Lower leg skin (tissue), 3 donors: ENCODE measurements around the gene GSTT4.
"Not testable (repeated sequence)": the region's sequence is repeated elsewhere in the genome, so short reads cannot be mapped to it uniquely, and the experiment has no call there.

Source experiments
- CTCF ChIP-seq, 3 donors: fragments of 450-650 bp; IDR thresholded peaks; one replicate each; pipeline ENCODE4 v1.5.1; 2016; ENCODE audit warnings: antibody characterized with exemption in 3 of 3, mild to moderate bottlenecking in 3 of 3, moderate library complexity in 2 of 3
- POLR2A ChIP-seq, 2 donors: fragments of 450-650 bp; IDR thresholded peaks; one replicate each; pipeline ENCODE4 v1.6.1; 2016 to 2017; ENCODE audit warnings: antibody characterized with exemption in 2 of 2, mild to moderate bottlenecking in 1 of 2, moderate library complexity in 1 of 2

- not testable (repeated sequence) for TF ChIP-seq CTCF, POLR2A (IDR thresholded peaks at IDR 0.05)
These were observed 5.5 kb downstream of the GSTT4 start for GRCh38 chr22:23999779-24000178.
